Measurements from ENCODE around the gene SMPX.
"Not testable (repeated sequence)": the region's sequence is repeated elsewhere in the genome, so short reads cannot be mapped to it uniquely, and the experiment has no call there.

DNA sequence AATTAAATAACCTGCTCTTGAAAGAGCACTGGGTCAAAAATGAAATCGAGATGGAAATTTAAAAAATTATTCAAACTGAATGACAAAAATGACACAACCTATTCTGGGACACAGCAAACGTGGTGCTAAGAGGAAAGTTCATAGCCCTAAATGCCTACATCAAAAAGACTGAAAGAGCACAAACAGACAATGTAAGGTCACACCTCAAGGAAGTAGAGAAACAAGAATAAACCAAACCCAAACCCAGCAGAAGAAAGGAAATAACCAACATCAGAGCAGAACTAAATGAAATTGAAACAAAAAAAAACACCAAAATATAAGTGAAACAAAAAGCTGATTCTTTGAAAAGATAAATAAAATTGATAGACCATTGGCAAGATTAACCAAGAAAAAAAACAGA is 15.1 kb upstream of the SMPX start:
- TF ChIP-seq CTCF (IDR thresholded peaks at IDR 0.05 in 2 of 3, conservative IDR thresholded peaks at IDR 0.05 in 1 of 3; ENCODE audit: insufficient read depth in 2 of 3, low read depth in 1 of 3, low read length in 3 of 3); ZNF263 (CRISPR knock-in tag; IDR thresholded peaks at IDR 0.05; ENCODE audit: borderline replicate concordance); SAP30 (IDR thresholded peaks at IDR 0.05; ENCODE audit: borderline replicate concordance, insufficient read depth, low read depth, low read length, poor library complexity, severe bottlenecking); RHOXF2B (CRISPR knock-in tag; conservative IDR thresholded peaks at IDR 0.05); CREB3 (tag; conservative IDR thresholded peaks at IDR 0.05; ENCODE audit: low read depth); POLR2A (conservative IDR thresholded peaks at IDR 0.05); HDAC1 (IDR thresholded peaks at IDR 0.05); BRCA1 (IDR thresholded peaks at IDR 0.05); BRCA1 (CRISPR knock-in tag; IDR thresholded peaks at IDR 0.05); MAX (CRISPR knock-in tag; IDR thresholded peaks at IDR 0.05); GTF2F1 (IDR thresholded peaks at IDR 0.05; ENCODE audit: low read depth, low read length): not testable (repeated sequence)

Measured in K562 (cell line).